Activated T-cell treated with anti-CD3 and anti-CD28 coated beads for 4 hours (primary cell): ENCODE results near the gene CD93.

Source experiments
- DNase-seq: peaks from one replicate; pipeline ENCODE4 v3.0.0-alpha.2; 2020

CD93 gene

DNA sequence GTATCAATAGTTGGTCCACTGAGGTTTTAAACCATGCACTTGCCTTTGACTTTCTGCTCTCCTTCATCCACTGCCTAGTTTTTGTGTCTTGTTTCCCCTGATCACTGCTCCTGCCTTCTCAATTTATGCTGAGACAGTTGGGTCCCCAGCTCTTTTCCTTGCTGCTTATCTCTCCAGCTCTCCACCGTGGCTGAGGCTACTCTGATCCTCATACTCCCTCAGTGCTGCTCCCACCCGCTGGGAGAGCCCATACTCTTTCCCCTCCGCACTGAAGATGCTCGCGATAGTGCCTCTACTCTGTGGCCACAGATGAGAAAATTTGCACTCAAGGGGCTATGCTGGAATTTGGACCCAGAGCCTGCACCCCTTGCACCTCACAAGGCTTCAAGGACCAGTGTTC is 33.2 kb downstream of the CD93 start:
- DNase-seq, result no peak

GRCh38 chr20:23050847-23051627 is 35.1 kb downstream of the CD93 start:
- no peak for DNase-seq

DNA sequence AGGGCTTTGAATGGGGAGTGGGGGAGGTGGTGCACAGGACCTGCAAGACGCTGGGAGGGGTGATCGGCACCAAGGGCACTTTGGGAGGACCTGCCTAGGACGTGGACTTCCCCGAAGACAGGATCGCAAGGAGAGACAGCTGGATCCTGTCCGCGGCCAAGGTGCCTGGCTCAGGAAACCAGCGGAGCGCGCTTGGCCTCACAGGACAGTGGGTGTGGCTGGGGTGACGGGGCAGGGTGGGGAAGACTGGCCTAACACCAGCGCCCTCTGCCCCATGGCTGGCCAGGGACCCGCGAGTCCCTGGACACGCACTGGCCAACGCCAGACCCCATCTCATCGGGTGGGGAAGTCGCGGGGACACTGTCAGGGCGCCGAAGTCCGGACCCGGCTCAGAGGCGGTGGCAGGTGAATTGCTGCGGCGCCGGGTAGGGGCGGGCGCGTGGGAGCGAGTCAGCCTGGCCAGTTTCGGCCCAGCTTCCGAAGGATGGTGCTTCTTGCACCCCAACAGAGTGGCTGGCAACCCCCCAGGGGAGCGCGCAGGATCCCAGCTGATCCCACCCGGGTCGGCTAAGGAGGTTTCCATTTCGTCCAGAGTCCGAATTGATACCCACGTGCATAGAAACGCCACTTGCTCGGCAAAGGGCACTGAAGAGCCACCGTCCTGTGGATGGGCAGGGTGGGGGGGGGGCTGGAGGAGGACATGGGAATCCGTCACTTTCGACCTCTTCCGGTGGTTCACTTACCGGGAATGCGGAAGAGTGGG is 35.9 kb downstream of the CD93 start:
- no peak for DNase-seq

DNA sequence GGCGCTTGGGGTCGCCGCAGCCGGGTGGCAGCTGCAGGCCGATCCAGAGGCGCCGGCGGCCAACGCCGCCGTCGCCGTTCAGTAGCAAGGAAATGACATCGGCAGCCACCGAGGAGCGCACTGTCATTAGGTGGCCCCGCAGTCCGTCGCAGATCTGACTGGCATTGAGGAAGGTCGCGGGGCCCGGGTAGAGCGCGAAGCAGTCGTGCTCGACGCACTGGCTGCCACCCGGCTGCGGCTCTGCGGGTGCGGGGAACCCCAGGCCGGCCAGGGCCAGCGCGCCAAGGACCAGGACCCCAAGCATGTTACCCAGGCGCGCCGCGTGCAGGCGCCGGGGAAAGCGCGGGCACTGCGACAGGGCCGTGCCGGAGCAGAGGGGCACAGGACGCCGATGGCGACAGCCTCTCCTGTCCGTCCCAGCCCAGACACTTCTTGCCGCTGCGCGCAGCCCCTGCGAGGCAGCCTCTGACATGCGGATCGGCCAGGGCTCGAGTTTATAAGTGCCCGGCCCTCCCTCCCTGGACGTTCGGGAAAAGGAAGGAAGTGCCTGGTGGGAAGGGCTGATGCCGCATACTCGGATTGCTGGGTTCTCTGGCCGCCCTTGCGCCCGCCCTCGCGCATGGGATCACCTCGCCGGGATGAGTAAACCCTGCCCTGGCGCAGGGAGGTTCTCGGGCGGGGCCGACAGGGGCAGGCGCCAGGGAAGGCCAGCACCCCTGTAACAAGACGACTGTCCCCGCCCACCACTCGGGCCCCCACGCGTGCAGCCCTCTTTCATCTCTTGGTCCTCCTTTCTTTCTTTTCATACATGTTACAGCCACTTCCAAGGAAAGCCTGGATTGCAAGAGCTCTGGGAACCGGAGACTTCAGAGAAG is 36.7 kb downstream of the CD93 start, which contains the start of gene THBD:
Gene THBD, minus strand, starts transcription at position 472 of the 875 bp plus-strand sequence. Its CDS starts 168 bp downstream, at position 304.
- no peak for DNase-seq

DNA sequence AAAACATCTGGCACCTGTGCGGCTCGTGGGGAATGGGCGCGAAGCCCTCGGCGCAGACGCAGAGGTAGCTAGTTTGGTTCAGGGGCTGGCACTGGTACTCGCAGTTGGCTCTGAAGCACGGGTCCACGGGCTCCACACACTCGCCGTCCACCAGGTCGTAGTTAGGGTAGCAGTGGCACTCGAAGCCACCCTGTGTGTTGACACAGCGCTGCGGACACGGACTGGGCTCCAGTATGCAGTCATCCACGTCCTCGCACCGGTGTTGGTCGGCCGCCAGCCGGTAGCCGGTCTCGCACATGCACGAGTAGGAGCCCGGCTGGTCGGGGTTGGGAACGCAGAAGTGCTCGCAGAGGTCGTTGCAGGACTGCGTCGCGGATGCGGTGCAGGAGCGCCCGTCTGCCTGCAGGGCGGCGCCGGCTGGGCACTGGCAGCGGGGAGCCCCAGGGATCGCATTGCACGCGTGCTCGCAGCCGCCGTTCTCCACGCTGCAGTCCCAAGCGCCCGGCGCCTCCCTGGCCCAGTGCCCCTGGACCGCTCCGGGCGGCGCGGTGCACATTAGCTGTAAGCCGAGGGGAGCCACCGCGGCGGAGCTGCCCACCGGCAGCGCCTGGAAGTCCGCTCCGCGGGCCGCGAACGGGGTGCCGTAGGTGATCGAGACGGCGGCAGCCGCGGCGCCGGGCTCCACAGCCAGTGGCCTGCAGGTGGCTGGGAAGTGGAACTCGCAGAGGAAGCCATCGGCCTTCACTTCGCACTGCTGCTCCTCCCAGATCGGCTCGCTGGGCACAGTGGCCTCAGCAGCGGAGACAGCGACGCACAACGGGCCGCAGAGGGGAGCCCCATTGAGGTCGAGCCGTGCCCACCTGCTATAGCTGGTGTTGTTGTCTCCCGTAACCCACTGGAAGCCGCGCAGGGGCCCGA is 37.6 kb downstream of the CD93 start:
- DNase-seq, result no peak

DNA sequence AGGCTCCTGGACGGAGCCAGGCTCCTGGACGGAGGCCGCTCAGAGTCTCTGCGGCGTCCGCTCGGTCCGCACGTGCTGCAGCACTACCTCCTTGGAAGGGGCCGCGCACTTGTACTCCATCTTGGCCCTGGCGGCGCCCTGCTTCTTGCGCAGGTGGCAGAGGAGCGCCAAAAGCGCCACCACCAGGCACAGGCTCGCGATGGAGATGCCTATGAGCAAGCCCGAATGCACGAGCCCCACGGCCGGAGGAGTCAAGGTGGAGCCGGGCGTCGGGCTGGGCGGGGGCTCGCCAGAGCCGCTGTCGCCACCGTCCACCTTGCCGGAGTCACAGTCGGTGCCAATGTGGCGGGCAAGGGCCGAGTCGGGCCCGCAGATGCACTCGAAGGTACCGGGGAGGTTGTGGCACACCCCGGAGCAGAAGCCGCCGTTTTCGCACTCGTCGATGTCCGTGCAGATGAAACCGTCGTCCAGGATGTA is 38.3 kb downstream of the CD93 start:
- DNase-seq, result no peak

GRCh38 chr20:23047001-23047737 is 39.0 kb downstream of the CD93 start:
- DNase-seq, result no peak

- no peak for DNase-seq
Measured at GRCh38 chr20:23046431-23046830, 39.7 kb downstream of the CD93 start.

- DNase-seq, result no peak
Measured at GRCh38 chr20:23043376-23043775, 42.7 kb downstream of the CD93 start.

DNA sequence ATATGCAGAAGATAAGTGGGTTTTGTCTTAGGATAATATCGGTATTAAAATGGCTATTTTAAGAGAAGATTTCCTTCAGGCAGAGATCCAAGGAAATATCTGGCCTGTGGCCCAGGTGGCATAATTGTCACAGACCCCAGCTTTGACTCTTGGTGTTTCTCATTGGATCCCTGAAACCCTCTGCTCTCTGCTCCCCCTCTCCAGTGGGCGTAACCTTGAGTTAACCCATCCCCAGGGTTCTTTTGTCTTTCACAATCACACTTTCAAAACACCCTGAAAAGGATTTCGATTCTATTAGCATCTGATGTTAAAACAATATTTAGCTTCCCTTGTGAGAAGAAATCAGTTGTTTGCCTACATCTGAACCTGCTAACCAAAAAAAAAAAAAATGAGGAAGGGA is 43.9 kb downstream of the CD93 start:
- DNase-seq, result no peak

DNA sequence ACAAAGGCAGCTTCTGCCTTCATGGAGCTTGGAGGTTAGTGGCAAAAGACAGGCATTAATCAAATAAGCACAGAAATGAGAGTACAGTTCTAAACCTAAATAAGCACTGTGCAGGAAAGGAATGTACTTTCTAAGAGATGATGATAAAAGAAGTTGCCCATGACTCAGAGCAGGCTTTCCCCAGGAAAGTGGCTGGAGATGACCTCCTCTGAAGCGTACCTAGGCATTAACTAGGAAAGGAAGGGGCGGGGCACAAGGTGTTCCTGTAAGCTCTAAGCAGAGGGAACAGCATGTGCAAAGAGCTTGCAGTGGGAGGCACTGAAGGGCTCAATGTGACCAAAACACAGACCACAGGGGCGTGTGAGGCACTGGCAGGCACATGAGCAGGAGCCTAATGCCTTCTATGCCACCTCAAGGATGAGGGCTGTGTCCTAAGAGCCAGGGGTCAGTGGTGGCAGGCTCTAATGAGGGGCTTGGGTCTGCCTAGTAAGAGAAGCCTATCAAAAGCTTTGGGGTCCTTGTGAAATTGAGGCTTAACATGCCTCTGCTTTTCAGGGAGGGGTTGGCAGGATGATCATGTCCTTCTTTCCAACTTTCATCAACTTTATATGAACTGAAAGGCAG is 46.1 kb downstream of the CD93 start:
- DNase-seq, result no peak

DNA sequence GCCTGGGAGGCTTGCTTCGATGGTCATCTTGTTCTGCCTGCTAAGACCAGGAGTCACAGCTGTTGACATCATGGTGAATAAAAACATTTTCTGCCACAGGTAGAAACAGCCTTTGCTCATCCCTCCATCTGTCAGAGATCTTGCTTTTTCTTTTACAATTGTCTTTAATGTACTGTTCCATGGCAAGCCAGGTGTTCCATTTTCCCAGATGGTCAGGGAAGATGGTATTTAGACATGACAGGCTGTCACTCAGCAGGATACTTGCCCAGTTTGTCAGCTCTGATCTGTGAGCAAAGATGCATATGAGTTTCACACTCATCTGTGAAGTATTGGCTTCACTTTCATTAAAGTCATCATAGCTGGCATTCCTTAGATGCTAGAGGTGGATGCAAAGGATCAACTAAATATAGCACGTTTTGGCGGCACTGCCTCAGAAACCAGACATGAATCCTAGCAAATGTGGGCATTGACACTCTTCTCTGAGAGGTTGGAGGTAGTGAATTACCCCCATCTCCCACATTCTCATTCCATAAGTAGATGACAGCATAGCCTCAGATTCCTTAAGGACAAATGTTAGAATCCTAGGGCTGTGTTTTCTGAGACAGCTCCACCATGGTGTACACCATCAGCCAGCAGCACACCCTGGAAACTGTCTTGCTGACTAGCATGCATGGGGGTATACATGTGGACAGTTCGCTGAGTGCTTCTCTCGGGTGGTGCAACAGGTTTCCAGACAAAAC is 46.8 kb downstream of the CD93 start:
- no peak for DNase-seq

DNA sequence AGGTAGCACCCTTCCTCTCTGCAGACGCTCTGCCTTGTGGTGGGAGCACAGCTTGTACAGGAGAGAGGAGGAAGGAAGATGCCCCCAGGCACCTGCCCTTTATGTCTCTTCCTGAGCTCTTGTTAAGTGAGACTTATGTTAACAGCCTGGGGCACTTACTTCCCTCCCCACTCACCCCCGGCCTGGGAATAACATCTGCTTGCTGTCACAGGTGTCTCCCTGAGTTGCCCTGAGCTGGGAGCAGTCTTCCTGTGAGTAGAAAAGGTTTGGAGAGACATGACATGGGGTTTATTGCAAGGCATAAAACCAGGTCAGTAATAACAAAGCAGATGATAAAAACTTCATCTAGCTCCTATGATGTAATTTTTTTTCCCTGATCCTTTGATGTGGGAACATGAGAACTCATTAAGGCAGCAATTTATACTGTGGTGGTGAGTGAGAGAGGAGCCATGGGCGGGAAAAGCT is 49.1 kb downstream of the CD93 start:
- no peak for DNase-seq

DNA sequence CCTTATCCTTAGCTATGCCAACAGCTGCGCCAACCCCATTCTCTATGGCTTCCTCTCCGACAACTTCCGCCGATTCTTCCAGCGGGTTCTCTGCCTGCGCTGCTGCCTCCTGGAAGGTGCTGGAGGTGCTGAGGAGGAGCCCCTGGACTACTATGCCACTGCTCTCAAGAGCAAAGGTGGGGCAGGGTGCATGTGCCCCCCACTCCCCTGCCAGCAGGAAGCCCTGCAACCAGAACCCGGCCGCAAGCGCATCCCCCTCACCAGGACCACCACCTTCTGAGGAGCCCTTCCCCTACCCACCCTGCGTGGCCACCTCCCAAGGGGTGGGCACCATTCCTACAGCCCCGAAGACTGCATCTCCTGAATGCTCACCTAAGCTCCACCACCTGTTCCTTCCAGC is 49.8 kb downstream of the CD93 start:
- no peak for DNase-seq

DNA sequence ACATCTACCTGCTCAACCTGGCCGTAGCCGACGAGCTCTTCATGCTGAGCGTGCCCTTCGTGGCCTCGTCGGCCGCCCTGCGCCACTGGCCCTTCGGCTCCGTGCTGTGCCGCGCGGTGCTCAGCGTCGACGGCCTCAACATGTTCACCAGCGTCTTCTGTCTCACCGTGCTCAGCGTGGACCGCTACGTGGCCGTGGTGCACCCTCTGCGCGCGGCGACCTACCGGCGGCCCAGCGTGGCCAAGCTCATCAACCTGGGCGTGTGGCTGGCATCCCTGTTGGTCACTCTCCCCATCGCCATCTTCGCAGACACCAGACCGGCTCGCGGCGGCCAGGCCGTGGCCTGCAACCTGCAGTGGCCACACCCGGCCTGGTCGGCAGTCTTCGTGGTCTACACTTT is 50.4 kb downstream of the CD93 start:
- no peak for DNase-seq

- DNase-seq, result no peak
Measured at GRCh38 chr20:23034721-23035671, 51.1 kb downstream of the CD93 start, which contains the start of gene SSTR4. SSTR4 (plus strand) TSS chr20:23035312; CDS start chr20:23035484, 172 bp downstream.

GRCh38 chr20:23033918-23034317 is 52.2 kb downstream of the CD93 start:
- no peak for DNase-seq

- DNase-seq, result no peak
Measured at GRCh38 chr20:23032750-23033078, 53.4 kb downstream of the CD93 start.
